ENCODE data around the gene ANAPC7.

GRCh38 chr12:110451263-110451662 lies 47.8 kb upstream of the ANAPC7 start:
- TF ChIP-seq CTCF (IDR thresholded peaks at IDR 0.05; ENCODE audit: insufficient read depth, low read length) (no peak), GABPA (IDR thresholded peaks at IDR 0.05; ENCODE audit: low read depth) (no peak), REST (IDR thresholded peaks at IDR 0.05; ENCODE audit: insufficient replicate concordance, low read depth) (no peak), POLR2AphosphoS5 (IDR thresholded peaks at IDR 0.05; ENCODE audit: low read depth) (no peak), SPI1 (IDR thresholded peaks at IDR 0.05; ENCODE audit: borderline replicate concordance, low read depth) (no peak)

Data from HL-60 (cell line).